Heart right ventricle (tissue), 16 donors: Measurements from ENCODE around the gene VTI1A. TPM values are rescaled to one million over a fixed set of nuclear protein-coding genes. Genes with fewer than 3 reads are reported as not detected.

Source experiments
- ATAC-seq, 8 donors: fragments of 200-7000 bp; cut with Tn5 transposase; one replicate each; pipeline ENCODE4 v1.9.1; 2020; ENCODE audit warnings: mild to moderate bottlenecking in 8 of 8, moderate library complexity in 8 of 8, moderate number of reproducible peaks in 1 of 8
- DNase-seq, 2 donors: peaks; one replicate each; pipeline ENCODE4 v3.0.0-alpha.2; 2020
- H3K27ac ChIP-seq, 10 donors: fragments of 200-600 bp; sonication (generic) in 2 of 10; one replicate each; pipeline versions ENCODE4 v1.5.0 to v1.8.0; 2020 to 2022; ENCODE audit warnings: mild to moderate bottlenecking in 3 of 10
- H3K27me3 ChIP-seq, 7 donors: fragments of 200-600 bp; one replicate each; pipeline ENCODE4 v1.8.0; 2021 to 2022; ENCODE audit warnings: mild to moderate bottlenecking in 2 of 7
- H3K36me3 ChIP-seq, 9 donors: fragments of 200-600 bp; sonication (generic) in 1 of 9; one replicate each; pipeline versions ENCODE4 v1.5.0 to v1.8.0; 2020 to 2022; ENCODE audit warnings: mild to moderate bottlenecking in 2 of 9
- H3K4me1 ChIP-seq, 9 donors: fragments of 200-600 bp; sonication (generic) in 1 of 9; one replicate each; pipeline versions ENCODE4 v1.5.0 to v1.8.0; 2020 to 2022; ENCODE audit warnings: mild to moderate bottlenecking in 4 of 9
- H3K4me3 ChIP-seq, 10 donors: fragments of 200-600 bp; sonication (generic) in 2 of 10; one replicate each; pipeline versions ENCODE4 v1.5.0 to v1.8.0; 2020 to 2022; ENCODE audit warnings: mild to moderate bottlenecking in 7 of 10, moderate library complexity in 2 of 10
- H3K9me3 ChIP-seq, 11 donors: fragments of 200-600 bp in 10 of 11; sonication (generic) in 2 of 11; one replicate each; pipeline versions ENCODE4 v1.5.0 to v1.8.0; 2013 to 2022; ENCODE audit warnings: mild to moderate bottlenecking in 2 of 11, control low read depth in 1 of 11, moderate library complexity in 1 of 11
- WGBS, 2 donors: extraction: QIAGEN DNeasy Blood & Tissue Kit; methylation state at CpG; one replicate each; pipeline ENCODE4 v1.1.7; 2013; ENCODE audit warnings: inconsistent platforms in 1 of 2; 5-methylcytosine and 5-hydroxymethylcytosine counted together
- intact Hi-C, 10 donors: fragments of 100-400 bp; cut with DNase I; formaldehyde crosslinking; loops; one replicate each; pipeline versions ENCODE4 v1.11.1 to v1.14.2; 2022
- polyA plus RNA-seq, 2 donors: library from polyadenylated mRNA; stranded (reverse); fragments of 200-250 nt; gene quantifications; one replicate each; pipeline ENCODE4 v1.2.3, GENCODE V29; 2013
- total RNA-seq, 10 donors: library from RNA; stranded (reverse); fragmentation: NEBNext Ultra II Directional in 3 of 10; extraction: Animal tissue kit (Norgen Biotek cat#: 25700) in 3 of 10; gene quantifications; one replicate each; pipeline versions ENCODE4 v1.2.1 to v1.2.4, GENCODE V29; 2021 to 2023
- TF ChIP-seq, protein P1 (sequence below), 9 donors: fragments of 200-600 bp; sonication (generic) in 2 of 9; IDR thresholded peaks; one replicate each; pipeline versions ENCODE4 v1.5.0 to v1.8.0; 2021 to 2022; ENCODE audit warnings: antibody characterized with exemption in 9 of 9, mild to moderate bottlenecking in 5 of 9, moderate library complexity in 1 of 9
- donor health status: Arrhythmogenic right ventricular cardiomyopathy.
- donor health status: ischemic (EF 13 %, LVEDD 7.1; RV severe dilation, severe dysfunction).
- donor health status: healthy with polysubstance abuse.
- donor health status: DM: no; HTN: yes; CAD: no.
- donor health status: DM: no; HTN: no; CAD: no.
- donor health status: ischemic (EF 25% LVEDD 6.9; RV normal size, moderate dysfunction).
- donor health status: ischemic (EF 25% LVEDD 5.7; RV mildly dilated, moderate dysfunction).
- donor health status: healthy.
- donor health status: DM: yes; HTN: yes; CAD: no.
- donor health status: Ischemic cardiomyopathy.
- donor health status: ischemic (EF 35%, LVEDD 5.7; RV mildly dilated, moderate dysfunction).
- donor health status: nonischemic (EF 11% LVEDD 7.7; RV severe dilation, severe dysfunction).
- donor health status: DM: yes; HTN: yes; CAD: no.
- donor health status: PGD.
- donor health status: ischemic (EF 29% LVEDD 5.4; RV normal size, mild dysfunction).
- donor health status: nonischemic (EF 23%, LVEDD 6.1; RV moderate dilation, normal function).

Gene VTI1A
- total and polyA plus RNA-seq, 12 donors = 6.2 to 24.5 (median 20.6) TPM

DNA sequence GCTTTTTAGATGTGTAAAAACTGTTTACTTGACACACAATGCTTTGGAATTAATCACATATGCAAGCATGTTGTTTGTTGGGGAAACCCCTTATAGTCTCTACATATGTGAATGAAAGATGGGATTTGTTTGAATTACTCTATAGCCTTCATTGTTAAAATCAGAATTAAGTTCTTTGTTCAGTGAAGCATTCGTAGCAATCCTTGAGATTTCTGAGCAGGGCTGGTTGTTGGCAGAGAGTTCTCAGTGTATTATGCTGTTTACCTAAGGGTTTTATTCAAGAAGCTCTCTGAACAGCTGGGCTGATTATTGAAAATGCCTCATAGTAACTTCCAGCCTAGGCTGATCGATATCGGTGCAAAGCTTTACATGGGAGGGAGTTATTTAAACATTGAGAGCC lies 190.9 kb downstream of the VTI1A start:
- Histone ChIP-seq H3K4me1 (no peaks in the 10 kb centered on the region), H3K9me3 (no peaks in the 10 kb centered on the region), H3K27ac (no peak overlapping the region), H3K4me3 (no peak overlapping the region), H3K36me3 (no peaks in the 10 kb centered on the region), H3K27me3 (no peaks in the 10 kb centered on the region)
- WGBS, 2 donors = 85 to 88% methylated on average over 3 of the region's 3 CpGs
- intact Hi-C loops = no loop called here
- DNase-seq (no peak), ATAC-seq (no peak)
- TF ChIP-seq, protein P1, sequence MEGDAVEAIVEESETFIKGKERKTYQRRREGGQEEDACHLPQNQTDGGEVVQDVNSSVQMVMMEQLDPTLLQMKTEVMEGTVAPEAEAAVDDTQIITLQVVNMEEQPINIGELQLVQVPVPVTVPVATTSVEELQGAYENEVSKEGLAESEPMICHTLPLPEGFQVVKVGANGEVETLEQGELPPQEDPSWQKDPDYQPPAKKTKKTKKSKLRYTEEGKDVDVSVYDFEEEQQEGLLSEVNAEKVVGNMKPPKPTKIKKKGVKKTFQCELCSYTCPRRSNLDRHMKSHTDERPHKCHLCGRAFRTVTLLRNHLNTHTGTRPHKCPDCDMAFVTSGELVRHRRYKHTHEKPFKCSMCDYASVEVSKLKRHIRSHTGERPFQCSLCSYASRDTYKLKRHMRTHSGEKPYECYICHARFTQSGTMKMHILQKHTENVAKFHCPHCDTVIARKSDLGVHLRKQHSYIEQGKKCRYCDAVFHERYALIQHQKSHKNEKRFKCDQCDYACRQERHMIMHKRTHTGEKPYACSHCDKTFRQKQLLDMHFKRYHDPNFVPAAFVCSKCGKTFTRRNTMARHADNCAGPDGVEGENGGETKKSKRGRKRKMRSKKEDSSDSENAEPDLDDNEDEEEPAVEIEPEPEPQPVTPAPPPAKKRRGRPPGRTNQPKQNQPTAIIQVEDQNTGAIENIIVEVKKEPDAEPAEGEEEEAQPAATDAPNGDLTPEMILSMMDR (IDR thresholded peaks at IDR 0.05) = no peak

DNA sequence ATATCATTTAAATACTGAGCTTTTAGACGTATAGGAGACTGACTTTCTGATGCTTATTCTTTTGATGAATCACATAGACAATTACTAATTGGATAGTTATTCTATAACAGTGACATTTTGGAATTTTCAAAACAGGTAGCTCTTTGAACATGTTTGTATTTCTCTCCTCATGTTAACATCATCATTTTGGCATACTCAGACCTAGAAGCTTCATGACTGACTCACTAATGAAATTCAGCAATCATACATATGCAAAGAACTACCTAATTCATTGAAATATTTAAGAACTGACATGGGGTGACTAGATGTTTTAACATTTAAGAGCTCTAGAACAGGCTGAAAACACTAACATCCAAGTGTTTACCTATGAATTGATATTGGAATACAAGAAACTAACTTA lies 192.3 kb downstream of the VTI1A start:
- no peak overlapping the region for H3K4me3 ChIP-seq
- 95 to 98% methylated on average over 1 of the region's 1 CpG for WGBS, 2 donors
- intact Hi-C loops = no loop called here
- no peak for DNase-seq
- ATAC-seq = no peak
- H3K4me1 ChIP-seq = no peaks in the 10 kb centered on the region
- no peaks in the 10 kb centered on the region for H3K27me3 ChIP-seq
- no peak overlapping the region for H3K27ac ChIP-seq
- no peaks in the 10 kb centered on the region for H3K9me3 ChIP-seq
- no peaks in the 10 kb centered on the region for H3K36me3 ChIP-seq
- TF ChIP-seq, protein P1 (IDR thresholded peaks at IDR 0.05) = no peak

DNA sequence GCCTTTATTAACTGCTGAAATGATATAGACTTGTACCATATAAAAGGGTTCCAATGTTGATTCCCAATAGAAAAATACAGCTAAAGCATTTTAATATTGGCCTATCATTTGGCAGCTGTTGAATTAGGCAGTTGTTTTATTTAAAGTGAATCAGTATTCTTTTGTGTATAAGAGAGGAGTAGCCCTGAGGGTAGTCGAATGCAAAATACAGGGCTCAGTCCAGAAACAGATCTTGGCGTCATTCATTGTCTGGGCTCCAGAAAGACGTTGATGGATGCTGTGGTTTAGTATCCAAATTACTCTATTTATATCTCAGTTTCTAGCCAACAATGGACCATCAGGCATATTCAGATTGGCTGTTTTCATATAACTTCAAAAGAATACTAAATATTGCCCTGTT lies 193.6 kb downstream of the VTI1A start:
- H3K4me3 ChIP-seq = no peak overlapping the region
- H3K27ac ChIP-seq = no peak overlapping the region
- H3K27me3 ChIP-seq = no peaks in the 10 kb centered on the region
- intact Hi-C loops = no loop called here
- TF ChIP-seq, protein P1 (IDR thresholded peaks at IDR 0.05) = no peak
- H3K36me3 ChIP-seq = no peaks in the 10 kb centered on the region
- 56 to 66% methylated on average over 3 of the region's 3 CpGs for WGBS, 2 donors
- H3K4me1 ChIP-seq = no peaks in the 10 kb centered on the region
- ATAC-seq (no peak), DNase-seq (no peak)
- H3K9me3 ChIP-seq = no peaks in the 10 kb centered on the region

DNA sequence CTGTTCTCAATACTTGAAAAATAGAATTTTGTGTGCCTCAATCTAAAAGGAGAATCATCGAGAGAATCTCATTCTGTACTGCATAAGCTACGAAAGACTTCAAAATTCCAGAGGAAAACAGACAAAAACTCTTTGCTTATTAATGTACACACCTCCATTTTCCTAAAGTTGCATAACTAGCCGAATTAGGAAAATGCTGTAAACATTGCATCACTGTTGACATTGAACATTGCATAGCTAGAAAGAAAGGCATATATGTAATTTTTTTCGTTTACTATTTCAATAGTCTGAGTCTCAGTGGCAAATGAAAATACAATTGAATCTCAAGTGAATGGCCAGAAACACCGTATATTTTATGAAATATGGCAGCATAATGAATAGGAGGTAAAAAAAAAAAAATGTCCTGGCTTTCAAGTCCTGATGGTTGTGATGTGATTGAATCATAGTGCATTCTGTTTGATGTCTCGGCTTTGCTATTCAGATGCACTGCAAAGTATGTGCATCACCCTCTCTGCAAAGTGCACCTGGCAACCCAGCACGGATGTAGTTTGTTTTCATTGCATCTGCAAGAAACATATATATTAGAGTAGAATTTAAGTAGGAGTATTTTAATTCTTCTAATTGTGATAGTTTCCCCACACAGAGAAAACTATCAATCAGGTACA lies 196.7 kb downstream of the VTI1A start:
- no peak overlapping the region for H3K27ac ChIP-seq
- no peaks in the 10 kb centered on the region for H3K9me3 ChIP-seq
- no peaks in the 10 kb centered on the region for H3K36me3 ChIP-seq
- ATAC-seq (no peak), DNase-seq (no peak)
- H3K4me3 ChIP-seq = no peak overlapping the region
- H3K4me1 ChIP-seq = no peaks in the 10 kb centered on the region
- WGBS, 2 donors = 94 to 95% methylated on average over 7 of the region's 7 CpGs
- intact Hi-C loops = no loop called here
- TF ChIP-seq, protein P1 (IDR thresholded peaks at IDR 0.05) = no peak
- no peaks in the 10 kb centered on the region for H3K27me3 ChIP-seq
